Kidney epithelial cell (primary cell): ENCODE data around the gene MVB12B. TPM values are rescaled to one million over a fixed set of nuclear protein-coding genes. Genes with fewer than 3 reads are reported as not detected.

Experiments used
- DNase-seq: peaks from one replicate; pipeline ENCODE4 v3.0.0-alpha.2; 2010; ENCODE audit warnings: low read depth
- H3K27me3 ChIP-seq: 2 replicates; pipeline ENCODE4 v1.6.0; 2011; ENCODE audit warnings: low read length; ENCODE audit not compliant: control insufficient read depth, insufficient read depth
- H3K36me3 ChIP-seq: 2 replicates; pipeline ENCODE4 v1.5.1; 2011; ENCODE audit warnings: low read length; ENCODE audit not compliant: control insufficient read depth, insufficient read depth
- H3K4me3 ChIP-seq: 2 replicates; pipeline ENCODE4 v1.5.1; 2011; ENCODE audit warnings: low read depth, mild to moderate bottlenecking, control low read depth, low read length
- total RNA-seq: library from RNA; depleted of rRNA; stranded (reverse); fragments of >200 nt; gene quantifications from 2 replicates; pipeline ENCODE4 v1.2.3, GENCODE V29; 2015
- TF ChIP-seq, protein P1 (sequence below): IDR thresholded peaks from 2 replicates; pipeline ENCODE4 v1.5.1; 2011; ENCODE audit warnings: mild to moderate bottlenecking, moderate library complexity, low read length, control low read depth, inconsistent platforms; ENCODE audit not compliant: insufficient read depth, poor library complexity, severe bottlenecking

Gene MVB12B
- total RNA-seq, 1 donor from 2014 or later, result 13.1 TPM

DNA sequence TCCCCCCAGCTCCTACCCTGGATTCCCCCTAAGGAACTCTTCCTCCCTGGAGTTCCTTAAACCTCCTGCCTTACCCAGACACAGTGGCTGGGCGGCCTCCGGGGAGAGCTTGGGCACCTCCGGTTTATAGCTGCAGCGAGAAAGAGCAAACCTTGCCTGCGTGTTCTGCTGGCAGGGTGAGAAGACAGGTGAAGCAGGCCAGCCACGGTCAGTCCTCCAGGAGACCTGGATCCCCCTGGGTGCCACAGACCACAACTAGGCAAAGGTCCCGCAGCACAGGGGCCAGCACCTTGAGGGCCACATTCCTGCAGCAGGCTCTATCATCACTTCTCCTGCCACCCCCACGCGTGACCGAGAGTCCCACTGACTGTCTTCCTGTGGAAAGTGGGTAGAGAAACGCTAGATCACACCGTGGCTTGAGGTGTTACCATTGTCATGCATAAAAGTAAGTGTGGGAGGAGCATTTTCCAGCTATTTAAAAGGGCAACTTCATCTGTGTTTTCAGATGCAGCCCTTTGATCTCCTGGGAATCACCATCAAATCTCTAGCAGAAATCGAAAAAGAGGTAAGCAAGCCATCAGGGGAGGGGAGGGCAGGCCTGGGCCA lies 156.9 kb downstream of the MVB12B start:
- TF ChIP-seq, protein P1, sequence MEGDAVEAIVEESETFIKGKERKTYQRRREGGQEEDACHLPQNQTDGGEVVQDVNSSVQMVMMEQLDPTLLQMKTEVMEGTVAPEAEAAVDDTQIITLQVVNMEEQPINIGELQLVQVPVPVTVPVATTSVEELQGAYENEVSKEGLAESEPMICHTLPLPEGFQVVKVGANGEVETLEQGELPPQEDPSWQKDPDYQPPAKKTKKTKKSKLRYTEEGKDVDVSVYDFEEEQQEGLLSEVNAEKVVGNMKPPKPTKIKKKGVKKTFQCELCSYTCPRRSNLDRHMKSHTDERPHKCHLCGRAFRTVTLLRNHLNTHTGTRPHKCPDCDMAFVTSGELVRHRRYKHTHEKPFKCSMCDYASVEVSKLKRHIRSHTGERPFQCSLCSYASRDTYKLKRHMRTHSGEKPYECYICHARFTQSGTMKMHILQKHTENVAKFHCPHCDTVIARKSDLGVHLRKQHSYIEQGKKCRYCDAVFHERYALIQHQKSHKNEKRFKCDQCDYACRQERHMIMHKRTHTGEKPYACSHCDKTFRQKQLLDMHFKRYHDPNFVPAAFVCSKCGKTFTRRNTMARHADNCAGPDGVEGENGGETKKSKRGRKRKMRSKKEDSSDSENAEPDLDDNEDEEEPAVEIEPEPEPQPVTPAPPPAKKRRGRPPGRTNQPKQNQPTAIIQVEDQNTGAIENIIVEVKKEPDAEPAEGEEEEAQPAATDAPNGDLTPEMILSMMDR, result no peak
- H3K36me3 ChIP-seq, result no peaks in the 10 kb centered on the region
- DNase-seq, result no peak
- no peak overlapping the region for H3K4me3 ChIP-seq
- no peaks in the 10 kb centered on the region for H3K27me3 ChIP-seq

DNA sequence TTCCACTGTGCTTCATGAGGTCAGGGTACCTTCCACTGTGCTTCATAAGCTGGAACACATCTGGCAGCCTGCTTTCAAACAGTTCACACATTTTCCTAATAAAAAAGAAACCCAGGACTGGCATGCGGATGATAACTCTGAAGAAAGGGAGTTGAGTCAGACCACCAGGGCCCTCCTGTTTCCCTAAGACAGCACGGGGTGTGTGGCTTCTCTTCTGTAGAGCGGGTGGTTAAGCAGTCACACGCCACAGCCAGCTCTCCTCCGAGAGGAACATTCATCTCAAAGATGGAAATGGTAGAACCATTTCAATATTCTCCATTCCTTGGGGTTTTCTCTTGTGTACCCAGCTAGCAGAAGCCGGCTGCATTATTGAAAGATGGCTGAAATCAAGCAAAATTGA lies 159.0 kb downstream of the MVB12B start:
- TF ChIP-seq, protein P1, result no peak
- Histone ChIP-seq H3K27me3 (peaks cover 2% of the 10 kb centered on the region), H3K36me3 (no peaks in the 10 kb centered on the region), H3K4me3 (no peak overlapping the region)
- no peak for DNase-seq

DNA sequence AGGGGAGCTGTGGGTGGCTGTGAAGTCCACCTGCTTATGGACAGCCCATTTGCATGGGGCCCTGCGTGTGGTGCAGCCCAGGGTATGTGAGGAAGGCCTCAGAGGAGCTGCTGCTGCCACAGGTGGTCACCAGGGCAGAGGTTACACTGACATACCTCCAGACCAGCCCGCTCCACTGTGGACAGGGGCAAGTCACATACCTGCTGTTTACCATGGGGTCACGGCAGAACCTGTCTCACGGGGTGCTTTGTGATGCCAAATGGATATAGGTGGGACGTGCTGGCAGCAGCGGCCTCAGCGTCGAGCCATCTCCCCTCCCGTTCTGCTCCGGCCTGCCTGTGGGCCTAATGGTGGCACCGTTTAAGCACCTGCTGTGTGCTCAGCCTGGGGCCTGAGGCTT lies 159.6 kb downstream of the MVB12B start:
- Histone ChIP-seq H3K36me3 (no peaks in the 10 kb centered on the region), H3K4me3 (no peak overlapping the region), H3K27me3 (peaks cover 2% of the 10 kb centered on the region)
- TF ChIP-seq, protein P1, result no peak
- DNase-seq, result no peak

DNA sequence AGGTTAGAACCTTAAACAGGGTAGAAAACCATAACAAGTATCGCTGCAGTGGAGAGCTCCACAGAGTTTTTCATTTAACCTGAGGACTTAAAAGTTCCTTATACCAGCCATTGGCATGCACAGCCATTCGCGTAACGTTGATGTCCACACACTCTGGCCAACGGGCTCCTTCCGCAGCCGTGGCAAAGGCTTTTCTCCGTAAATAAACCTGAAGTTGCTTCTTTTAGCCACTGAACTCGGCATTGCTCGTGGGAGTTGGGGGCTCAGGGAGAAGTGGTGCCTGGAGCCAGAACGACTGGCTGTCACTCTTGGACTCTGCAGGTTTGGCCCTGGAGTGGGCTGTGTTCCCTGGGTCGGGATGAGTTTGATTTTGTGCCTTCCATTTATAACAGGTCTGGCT lies 161.2 kb downstream of the MVB12B start:
- peaks cover 2% of the 10 kb centered on the region for H3K27me3 ChIP-seq
- no peaks in the 10 kb centered on the region for H3K36me3 ChIP-seq
- H3K4me3 ChIP-seq, result no peak overlapping the region
- TF ChIP-seq, protein P1, result no peak
- no peak for DNase-seq

DNA sequence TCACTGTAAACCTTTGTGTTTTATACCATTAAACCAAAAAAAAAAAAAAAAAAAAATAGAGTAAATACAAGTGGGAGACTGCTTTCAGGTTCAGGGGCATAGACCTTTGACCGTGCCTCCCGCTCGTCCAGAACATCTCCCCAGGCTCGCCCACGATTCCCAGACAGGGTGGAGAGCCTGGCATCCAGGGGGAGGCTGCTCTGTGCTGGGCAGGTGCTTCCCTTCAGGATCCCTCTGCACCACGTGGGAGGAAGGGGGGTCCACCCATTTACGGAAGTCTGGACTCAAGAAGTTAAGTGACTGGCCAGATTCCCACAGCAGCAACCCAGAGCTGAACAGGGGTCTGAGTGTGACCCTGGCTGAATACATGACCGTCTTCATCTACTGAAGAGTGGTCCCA lies 161.7 kb downstream of the MVB12B start:
- H3K4me3 ChIP-seq, result no peak overlapping the region
- DNase-seq, result no peak
- peaks cover 2% of the 10 kb centered on the region for H3K27me3 ChIP-seq
- H3K36me3 ChIP-seq, result no peaks in the 10 kb centered on the region
- TF ChIP-seq, protein P1, result no peak

DNA sequence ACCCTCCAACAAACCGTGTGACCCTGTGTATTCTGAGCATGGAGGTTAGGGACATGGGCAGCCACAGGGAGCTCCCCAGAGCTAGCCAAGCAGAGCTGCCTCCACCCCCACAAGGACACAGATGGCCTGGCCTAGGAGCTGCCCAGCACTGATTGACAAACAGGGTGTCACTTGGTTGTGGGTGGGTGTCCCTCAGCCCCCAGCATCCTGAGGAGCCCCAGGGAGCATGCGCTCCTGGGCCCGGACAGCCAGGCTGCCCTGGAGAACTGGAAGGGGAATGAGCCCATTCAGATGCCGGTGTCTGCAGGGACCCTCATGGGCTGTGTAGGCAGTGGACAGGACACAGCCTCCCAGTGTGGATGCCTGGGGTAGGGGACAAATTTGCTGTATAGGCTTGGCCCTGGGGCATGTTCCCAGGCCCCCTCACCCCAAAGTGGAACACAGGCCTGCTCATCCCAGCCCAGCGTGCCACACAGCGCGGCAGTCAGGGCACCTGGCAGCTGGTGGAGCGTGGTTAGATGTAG lies 162.3 kb downstream of the MVB12B start:
- Histone ChIP-seq H3K4me3 (no peak overlapping the region), H3K27me3 (peaks cover 2% of the 10 kb centered on the region), H3K36me3 (no peaks in the 10 kb centered on the region)
- TF ChIP-seq, protein P1, result no peak
- DNase-seq, result no peak
